GM21576 (cell line): ENCODE data around the gene MID1.
"Not testable (repeated sequence)": the region's sequence is repeated elsewhere in the genome, so short reads cannot be mapped to it uniquely, and the experiment has no call there.

Source experiments
- ATAC-seq: cut with Tn5 transposase; IDR thresholded peaks from one replicate; pipeline ENCODE4 v1.9.1; 2021; ENCODE audit warnings: mild to moderate bottlenecking, moderate library complexity; ENCODE audit not compliant: unreplicated experiment

MID1 gene

DNA sequence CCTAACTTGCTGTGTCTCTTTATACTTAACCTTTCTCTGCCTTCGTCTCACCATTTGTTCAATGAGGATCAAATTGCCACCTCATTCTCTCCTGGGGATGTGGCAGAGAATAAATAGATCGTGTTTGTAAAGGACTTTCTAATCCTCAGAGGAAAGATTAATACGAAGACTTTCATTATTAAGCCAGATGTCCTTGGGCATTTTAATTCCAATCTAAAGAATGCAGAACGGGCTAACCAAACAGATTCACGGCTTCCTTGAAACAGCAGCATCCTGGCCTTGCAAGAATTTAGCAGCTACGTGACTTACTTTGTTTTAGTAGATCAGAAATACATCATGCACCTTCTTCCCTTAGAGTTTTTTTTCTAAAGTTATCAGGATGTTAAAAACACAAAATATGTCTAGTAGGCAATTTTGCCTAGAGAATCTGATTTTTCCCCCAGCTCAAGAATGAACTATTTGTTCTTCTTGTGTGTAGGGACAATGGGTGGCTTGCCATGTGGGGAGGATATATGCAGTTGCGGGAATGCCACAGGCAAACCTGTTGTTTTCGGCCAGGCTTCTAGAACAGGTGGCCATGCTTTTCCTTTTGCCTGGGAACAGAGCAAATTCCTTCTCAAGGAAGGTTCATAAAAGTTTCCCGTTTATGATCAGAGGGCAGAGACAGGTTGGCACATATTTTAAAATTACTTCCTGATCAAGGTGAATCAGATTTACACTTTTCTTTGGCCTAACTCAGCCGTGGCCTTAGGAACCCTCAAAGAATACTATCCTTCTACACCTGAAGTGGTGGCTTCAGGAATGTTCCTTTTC, 3.0 kb downstream of the MID1 start:
- ATAC-seq: no peak

DNA sequence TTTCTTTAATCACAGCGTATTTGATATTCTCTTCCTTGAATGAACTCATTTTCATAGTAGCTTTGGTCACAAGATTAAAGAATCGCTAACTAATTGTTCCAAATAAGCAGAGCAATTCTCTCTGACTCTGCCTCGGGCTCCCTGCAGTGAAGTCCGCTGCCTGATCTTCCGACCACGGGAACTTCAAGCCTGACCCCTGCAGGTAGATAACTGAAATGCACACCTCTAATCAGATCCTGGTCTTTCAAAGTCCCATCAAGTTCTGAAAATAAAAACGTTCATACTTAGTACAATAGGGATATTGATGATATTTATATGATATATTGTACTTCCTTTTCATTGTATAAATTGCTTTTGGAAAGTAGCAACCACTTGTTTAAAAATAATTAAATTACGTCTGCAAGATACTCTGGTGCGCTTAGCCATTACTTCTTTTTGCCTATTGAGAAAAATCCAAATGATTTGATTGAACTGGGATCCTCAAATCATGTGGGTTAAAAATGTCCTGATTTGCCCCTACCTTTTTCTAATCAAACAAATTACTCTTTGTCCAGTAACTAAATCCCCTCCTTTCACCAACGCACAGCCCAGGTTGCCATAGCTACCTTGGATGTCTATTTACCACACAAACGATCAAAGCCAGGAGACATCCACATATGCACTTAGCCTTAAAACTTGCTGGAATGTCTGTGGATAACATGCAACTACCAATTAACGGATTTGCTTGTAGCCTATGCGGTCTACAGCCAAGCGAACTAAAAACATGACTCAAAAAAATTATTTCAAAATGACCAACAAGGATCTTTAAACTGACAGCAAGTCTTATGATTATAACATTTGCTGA, 4.2 kb downstream of the MID1 start:
- peak; percentile 75 for ATAC-seq

DNA sequence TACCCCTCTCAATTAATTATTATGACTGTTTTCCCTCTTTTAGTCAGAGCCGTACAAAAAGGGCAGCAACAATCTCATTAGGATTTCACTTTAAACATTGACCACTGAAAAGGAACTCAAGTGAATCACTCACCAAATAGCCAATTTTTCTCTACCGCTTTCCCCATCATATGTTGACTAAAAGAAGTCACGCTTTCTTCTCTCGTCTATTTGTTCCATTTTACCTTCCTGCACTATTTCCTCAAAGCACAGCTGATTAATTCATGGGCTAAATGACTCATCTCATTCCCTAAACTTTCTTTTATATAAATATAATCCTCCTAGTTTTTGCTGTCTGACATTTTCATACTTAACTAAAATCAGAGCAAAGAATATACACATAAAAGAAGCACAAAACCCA, 8.2 kb downstream of the MID1 start:
- ATAC-seq: no peak

DNA sequence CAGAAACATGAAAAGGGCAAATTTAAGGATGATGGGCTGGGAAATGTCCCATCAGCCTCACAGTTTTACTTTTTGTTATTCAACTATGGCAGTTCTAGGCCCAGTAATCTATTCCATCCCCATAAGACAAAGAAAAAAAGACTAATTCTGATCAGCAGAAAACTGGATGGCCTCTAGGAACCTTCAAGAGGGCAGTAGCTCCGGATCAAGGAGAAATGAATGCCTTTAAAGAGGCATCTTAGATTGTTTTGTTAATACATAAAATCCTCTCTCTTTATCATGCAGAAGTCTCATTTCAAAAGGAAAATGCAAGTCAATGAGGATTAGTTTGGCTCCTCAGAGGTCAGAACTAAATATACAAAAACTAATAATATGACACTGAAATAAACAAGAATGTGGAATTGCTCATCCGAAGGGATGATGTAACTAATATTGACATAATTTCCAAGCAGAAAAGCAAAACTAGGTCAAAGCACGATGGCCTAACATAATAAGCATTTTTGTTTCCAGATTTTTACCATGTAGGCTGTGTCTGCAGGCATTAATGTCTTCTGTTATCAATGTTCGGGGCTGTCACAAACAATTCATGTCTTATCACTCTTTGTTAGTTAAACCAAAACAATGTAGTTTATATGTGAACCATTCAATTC, 8.8 kb downstream of the MID1 start:
- no peak for ATAC-seq

DNA sequence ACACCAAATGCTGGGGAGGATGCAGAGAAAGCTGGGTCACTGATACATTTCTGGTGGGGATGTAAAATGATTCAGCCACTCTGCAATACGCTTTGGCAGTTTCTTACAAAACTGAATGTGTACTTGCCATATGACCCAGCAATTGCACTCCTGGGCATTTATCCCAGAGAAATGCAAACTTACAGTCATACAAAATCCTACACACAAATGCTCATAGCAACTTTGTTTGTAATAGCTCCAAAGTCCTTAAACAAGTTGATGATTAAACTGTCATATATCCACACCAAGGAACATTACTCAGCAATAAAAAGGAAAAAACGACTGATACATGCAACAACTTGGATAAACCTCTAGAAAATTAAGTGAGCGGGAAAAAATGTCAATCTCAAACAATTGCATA, 12.3 kb downstream of the MID1 start:
- no peak for ATAC-seq

DNA sequence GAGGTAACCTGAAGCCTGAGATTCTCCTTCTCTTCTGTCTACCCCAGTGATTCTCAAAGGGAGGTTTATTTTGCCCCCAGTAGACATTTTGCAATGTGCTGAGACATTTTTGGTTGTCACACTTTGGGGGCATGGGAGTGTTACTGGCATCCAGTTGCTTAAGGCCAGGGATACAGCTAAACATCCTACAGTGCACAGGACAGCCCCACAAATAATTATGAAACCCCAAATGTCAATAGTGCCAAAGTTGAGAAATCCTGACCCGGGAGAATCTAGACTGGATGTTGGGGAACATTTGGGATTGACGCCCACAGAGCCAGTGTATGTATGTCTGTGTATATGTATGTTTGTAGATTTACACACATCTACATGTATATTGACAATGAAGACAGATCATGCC, 13.2 kb downstream of the MID1 start:
- no peak for ATAC-seq

DNA sequence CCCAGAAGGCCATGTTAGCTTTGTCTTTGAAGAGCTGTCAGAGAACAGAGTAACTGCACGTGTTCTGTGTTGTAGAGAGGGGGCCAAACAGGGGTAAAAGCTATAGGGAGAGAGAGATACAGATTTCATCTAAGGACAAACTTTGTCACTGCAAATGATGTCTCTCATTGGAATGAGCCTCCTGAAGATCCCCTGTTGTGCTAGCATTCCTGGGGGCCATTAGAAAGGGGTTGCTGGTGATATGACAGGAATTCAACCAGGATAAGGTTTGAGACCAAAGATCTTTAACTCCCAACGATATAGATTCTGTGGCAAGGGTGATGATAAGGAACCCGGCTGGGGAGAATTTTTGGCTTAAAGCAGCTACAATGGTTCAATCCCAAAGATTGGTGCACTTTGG, 16.8 kb downstream of the MID1 start:
- no peak for ATAC-seq

DNA sequence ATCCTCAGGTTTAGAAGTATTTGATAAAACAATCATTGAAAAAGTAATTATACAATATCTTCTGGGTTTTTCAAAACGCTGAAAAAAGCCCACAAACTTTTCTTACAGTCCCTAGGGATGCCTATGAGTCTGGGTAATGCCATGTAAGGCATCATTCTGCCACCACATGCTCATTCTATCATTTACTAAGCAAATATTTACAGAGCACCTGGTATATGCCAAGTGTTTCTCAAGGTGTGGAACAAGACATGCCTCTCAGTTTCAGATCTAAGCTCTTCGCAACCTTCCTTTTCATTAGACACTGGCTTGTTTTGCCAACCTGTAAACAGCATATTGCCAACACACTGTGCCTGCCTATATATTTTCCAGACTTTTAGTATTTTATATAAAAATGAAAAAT, 17.7 kb downstream of the MID1 start:
- no peak for ATAC-seq

DNA sequence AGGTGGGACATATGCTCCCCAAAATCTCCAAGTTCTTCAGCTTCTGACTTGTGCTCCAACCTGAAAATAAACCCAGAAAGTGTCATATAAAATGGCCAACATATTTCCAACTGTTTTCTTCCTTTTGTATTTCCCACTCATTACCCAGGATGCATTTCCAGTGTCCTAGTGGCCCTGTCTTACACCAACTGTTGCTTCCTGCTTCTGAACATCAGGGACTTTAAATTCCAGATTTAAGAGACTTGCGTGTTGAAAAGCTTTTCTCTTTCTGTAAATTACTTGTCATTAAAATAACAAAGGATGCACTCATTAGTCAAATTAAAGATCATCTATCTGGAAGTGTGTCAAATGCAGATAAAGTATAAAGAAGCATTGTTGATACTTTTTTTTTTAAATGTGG, 19.9 kb downstream of the MID1 start:
- ATAC-seq: no peak

DNA sequence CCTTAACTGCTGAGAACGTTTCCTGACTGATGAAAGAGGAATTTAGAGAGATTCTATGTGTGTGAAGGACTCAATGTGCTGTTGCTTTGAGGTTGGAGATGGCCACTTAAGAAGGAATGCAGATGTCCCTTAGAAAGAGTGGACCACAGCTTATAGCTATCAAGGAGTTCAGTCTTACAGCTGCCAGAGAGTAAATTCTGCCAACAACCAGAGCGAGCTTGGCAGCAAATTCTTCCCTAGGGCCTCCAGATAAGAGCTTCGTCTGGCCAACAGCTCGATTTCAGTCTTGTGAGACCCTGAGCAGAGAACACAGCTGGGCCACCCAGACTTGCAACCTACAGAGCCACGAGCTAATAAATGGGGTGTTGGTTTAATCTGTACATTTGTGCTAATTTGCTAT, 21.8 kb downstream of the MID1 start:
- ATAC-seq: no peak

DNA sequence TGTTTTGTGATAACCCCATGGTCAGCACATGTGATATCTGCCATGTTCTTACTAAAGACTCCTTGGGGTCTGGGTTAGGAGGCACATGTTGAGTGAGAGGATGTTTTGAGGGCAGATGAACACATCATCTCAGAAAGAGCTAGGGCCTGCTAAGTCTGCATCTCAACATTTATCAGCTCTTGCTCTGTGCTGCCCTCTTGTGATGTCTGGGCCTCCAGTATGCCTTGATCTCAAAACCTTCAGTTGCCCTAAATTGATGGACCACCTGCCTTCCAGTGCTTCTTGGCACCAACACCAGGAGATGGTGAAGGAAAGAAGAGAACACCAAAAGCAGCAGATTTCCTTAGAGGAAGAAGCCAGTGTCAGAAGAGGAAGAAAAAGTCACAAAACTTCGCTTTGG, 22.5 kb downstream of the MID1 start:
- ATAC-seq: no peak

DNA sequence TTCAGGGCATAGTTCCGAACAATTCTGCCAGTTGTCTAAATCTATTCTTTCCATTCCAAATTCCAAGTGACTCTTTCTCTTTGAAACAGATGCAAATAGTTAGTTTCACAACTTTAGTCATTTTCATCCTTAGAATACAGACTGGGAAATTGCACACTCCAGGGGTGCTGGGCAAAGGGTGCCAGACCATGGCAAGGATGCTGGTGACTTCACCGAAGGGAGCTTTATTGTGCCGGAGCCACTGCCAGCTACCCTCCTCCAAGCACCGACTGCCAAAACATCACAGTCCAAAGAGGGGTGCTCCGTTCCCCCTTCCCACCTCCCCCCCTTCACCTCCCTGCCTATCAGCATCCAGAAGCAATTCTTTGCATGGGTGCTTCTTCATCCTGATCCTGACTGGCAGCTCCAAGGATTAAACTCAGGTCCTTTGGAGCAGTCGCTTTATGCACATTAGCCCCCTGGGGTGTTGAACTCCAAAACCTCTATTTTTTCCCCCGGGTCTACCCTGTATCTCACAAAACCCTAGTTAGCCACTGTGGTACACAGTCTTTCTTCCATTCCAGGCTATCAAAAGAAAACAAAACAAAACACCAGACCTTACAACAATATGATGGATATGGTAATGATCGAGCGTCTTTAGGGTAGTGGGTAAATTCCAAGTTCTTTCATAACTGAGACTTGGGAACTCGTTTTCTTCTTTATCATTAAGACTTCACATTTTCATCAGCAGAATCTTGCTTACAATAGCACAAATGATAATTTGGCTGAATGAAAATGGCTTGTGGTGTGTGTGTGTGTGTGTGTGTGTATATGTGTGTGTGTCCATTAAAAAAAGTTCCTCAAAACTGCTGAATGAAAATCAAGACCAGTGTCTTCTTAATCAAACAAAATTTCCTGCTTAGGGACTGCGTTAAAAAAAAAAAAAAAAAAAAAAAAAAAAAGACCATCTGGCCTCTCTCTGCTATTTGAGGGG, 28.7 kb downstream of the MID1 start:
- ATAC-seq: no peak

DNA sequence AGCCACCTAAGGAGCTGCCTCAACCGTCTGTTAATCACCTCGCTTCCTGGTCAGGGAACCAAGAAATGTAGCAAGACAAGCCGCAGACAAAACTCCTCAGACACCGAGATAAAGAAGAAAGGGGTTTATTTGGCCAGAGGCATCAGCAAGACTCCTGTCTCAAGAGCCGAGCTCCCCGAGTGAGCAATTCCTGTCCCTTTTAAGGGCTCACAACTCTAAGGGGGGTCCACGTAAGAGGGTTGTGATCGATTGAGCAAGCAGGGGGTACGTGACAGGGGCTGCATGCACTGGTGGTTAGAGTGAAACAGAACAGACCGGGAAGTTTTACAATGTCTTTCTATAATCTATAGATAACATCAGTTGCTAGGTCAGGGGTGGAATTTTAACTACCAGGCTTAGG, 30.6 kb downstream of the MID1 start:
- not testable (repeated sequence) for ATAC-seq

DNA sequence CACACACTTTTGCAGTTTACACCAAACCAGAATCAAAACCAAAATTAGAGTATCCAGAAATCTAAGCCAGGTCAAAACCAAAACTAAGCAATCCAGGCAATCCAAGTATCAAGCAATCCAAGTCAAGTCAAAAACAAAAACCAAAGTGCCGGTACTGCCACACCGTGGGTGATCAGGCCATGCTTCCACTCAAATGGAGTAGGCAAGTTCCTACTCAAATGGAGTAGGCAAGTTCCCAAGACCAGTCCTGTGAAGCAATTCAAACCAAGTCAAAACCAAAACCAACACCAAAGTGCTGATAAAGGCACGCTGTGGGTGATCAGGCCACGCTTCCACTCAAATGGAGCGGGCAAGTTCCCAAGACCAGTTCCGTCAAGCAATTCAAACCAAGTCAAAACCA, 31.3 kb downstream of the MID1 start:
- no peak for ATAC-seq

DNA sequence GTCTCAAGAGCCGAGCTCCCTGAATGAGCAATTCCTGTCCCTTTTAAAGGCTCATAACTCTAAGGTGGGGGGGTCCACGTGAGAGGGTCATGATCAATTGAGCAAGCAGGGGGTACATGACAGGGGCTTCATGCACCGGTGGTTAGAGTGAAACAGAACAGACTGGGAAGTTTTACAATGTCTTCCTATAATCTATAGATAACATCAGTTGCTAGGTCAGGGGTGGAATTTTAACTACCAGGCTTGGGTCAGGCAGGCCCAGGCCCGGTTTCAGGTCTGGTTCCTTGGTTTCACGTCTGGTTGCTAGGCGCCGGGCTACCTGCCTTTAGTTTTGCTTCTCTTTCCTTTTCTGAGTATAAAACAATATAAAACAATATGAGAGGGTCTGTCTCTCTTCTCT, 35.5 kb downstream of the MID1 start:
- ATAC-seq: not testable (repeated sequence)

DNA sequence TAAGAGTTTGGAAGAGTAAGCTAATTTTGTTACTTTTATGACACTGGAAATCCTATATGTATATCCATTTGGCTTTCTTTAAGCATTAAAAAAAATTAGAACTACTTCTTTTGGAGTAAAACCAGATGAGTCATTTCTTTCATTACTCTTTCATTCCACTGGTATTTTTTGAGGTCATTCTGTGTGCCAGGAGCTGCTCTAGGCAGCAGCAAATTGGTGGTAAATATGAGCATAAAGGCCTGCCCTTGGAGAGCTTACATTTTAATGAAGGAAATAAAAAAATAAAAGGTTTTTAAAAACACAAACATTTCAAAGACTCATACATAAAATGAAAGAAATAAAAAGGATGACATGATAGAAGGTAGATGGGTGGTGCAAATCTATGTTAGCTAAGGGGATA, 37.4 kb downstream of the MID1 start:
- no peak for ATAC-seq

DNA sequence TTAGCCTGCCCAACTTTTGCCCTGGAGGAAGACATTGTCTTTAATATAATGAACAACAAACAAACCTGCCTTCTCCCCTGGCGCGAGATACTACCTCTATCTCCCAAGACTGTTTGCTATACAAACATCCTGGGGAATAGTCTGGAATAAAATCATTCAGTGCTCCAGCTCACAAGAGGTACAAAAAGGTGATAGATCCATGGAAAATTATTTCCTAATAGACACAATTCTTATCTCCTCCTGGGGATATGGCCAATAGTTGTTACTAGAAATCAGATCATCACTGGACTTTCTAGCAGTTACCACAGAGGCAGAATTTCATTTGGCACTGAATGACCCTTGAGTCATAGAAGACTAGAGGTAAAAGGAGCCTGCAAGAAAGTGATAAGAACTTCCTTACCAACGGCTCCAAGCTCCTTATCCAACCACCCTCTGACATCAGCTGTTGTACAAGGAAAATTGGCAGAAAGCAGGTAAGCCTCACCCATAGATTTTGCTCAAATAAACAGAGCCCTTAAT, 38.1 kb downstream of the MID1 start:
- ATAC-seq: no peak

DNA sequence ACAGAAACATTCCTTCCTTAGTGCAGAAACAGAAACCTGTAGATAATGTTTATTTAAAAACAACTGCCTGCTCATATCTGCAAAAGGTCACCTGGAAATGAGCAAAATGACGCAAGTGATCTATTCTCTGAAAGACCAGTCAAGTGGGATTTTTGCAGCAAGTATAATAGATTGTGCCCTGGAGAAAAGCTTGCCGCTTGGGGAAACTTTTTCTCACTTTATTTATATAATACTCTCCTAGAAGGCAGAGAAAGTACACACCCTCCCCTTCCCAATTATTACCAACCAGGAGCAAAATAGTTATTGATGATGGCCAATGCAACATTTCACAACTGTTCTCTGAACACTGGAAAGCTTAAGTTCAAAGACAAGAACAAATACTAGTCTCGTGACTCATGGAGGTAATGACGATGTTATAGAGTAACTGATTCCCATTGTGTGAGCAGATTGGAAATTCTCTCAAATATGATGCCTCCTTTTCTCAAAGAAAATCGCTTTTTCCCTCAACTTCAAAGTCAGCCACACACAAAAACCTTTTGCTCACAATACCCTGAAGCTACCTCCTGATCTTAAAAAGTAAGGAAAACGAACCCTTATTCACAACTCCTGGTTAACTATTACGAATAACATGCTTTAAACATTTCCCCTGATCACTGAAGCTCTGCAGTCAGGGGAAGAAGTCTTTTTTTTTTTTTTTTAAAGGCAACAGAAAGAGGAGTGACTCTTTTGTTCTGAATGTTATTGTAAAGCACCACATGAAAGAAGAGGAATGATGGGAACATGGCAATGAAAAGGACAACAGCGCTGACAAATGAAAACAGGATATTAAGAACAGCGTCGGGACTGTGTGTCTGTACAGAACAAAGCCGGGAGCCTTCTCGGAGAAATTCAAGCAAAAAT, 41.0 kb downstream of the MID1 start:
- ATAC-seq: no peak

DNA sequence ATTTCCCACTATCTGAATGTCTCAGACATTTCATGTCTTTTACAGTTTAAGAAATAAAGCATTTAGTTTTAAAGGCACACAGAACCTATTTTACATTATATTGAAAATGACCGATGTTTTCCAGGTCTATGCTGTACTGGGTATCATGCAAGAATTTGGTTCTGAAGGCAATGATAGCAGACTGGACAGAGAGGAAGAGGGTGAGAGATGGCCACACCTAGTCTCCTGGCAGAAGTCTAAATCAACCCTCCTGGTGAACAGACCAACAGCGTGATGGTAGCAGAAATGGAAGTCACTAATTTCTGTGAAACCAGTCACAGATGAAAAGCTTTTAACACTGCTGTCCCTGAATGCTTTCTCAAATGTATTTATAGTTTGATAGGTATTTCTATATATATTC, 41.9 kb downstream of the MID1 start:
- no peak for ATAC-seq
